Putamen (tissue), 1 donor: Measurements from ENCODE around the gene AHCYL1.
"Not testable (repeated sequence)": the region's sequence is repeated elsewhere in the genome, so short reads cannot be mapped to it uniquely, and the experiment has no call there.

Experiments
- DNase-seq: peaks from one replicate; pipeline ENCODE4 v3.0.0-alpha.2; 2016; ENCODE audit warnings: low spot score

The AHCYL1 gene

DNA sequence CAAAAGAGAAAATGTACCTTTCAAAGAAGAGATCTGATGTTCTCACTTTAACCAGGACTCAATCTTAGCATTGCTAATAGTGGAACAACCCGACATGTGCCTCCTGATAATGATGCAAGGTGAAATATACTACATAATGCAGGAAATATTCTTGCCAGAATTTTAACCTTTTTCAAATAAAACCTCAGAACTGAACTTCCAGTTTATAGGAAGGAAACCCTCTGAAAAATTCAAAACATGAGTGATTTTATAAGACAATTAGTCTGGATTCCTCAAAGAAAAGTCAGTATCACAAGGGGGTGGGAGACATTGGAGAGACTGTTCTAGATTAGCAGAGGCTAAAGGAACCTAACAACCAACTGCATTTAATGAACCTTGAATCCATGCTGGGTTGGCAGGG is 18.1 kb downstream of the AHCYL1 start:
- no peak for DNase-seq

DNA sequence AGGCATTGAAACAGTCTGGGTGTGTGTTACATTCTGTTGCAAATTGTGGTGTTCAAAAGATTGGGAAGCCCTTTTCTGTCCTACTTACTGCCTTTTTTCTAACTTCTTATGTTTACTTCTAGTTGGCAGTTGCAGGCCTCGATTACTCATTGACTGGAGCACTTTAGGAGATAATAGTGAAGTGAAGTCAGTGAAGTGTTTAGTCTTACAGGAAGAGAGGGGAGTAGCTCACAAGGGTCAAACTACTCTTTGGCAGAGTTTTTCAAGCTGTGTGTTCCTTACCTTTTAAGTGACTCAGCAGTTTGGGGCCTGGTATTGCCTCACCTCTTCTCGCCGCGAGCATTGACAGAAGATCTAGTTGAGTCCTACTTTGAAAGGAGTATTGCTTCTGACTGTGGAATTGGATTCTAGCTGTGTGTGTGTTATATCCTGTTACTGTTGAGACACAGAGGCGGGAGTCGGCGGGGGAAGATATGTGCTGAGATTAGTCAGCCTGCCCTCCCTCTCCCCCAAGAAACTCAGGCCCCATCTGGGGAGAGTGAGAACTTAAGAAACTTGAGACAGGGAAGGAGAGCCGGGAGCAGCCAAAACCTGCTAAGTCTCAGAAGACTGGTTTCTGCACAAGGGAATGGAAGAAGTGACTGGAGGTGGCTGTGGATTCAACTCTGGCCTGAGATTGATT is 19.3 kb downstream of the AHCYL1 start:
- DNase-seq: no peak

DNA sequence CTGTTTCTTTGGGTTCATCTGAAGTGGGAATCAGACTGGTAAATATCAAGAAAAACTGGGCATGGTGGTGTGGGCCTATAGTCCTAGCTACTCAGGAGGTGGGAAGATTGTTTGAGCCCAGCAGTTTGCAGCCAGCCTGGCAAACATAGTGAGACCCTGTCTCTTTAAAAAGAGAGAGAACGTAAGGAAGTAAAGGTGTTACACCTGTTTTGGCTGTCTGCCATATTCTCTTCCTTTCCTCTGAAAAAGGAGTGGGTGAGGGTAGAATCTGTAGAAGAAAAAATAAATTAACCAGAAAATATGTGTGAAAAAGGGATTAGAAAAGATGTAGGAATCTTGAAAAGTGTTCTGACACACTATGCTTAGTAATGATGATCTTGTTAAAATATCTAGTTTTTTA is 20.0 kb downstream of the AHCYL1 start:
- DNase-seq: no peak

DNA sequence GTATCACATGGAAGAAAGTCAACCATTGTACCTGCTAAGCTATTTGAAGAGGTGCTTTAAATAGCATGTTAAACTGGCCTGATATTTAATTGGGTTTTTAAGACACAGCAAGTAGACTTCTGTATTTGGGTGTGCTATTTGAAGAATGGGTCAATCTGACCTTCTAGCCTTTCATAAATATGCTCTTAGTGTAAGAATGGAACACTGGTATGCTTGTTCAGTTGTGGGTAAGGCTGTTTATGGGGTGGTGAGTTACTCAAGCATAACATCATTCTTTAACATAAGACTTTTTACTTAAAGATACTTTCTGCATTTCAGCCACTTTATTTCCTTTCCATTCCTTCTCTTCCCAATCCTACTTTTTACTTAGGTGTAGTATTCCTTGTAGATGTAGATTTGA is 21.4 kb downstream of the AHCYL1 start:
- no peak for DNase-seq

DNA sequence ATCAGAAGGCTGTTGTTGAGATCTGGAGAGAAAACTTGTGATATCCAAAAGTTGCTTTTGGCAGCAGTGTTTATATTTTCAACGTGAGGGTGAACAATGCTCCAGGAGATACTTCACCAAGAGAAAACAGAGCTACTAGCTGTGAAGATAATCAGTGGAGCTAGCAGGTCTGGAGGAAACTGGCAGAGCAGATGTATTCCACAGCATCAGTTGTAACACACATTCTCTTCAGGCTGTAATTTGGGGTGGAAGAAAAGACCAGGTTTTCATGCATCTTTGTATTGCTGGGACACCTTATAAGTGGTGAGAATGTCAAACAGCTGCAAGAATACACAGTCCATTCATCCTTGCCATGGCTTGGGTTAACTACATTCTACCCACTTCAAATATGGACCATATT is 22.0 kb downstream of the AHCYL1 start:
- DNase-seq: no peak

DNA sequence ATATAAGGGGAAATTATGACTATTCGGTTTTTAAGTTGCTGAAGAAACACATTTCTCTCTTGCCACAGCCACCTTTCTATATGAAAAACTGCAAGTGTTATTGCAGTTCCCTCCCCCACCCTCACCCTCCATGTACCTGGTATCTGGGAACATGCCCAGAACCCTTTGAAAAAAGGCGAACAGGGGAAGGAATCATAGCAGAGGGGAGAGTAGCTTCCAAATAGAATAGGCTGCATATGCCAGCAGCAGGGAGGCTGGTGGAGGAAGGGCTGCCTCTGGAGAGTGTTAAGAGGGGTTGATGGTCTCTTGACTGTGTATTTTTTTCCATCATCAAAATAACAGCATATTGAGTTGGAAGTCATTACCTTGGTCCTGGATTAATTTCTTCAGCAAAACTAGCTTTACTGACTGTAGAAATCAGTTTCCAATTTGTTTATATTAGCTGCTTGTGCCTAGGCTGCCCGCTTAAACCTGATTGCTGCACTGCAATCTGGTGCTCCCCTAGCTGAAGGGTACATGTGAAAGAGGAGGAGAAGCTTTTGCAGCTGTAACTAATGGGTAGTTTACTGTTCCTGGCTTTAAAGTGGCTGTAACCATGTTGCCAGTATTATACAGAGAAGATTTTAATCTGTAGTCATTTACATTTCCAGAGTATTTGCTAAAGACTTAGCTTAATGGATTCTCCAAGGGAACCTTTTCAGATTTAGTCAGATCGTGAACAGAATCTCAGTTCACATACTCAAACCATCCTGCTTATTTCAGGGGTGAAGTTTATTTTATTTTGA is 22.7 kb downstream of the AHCYL1 start:
- no peak for DNase-seq

DNA sequence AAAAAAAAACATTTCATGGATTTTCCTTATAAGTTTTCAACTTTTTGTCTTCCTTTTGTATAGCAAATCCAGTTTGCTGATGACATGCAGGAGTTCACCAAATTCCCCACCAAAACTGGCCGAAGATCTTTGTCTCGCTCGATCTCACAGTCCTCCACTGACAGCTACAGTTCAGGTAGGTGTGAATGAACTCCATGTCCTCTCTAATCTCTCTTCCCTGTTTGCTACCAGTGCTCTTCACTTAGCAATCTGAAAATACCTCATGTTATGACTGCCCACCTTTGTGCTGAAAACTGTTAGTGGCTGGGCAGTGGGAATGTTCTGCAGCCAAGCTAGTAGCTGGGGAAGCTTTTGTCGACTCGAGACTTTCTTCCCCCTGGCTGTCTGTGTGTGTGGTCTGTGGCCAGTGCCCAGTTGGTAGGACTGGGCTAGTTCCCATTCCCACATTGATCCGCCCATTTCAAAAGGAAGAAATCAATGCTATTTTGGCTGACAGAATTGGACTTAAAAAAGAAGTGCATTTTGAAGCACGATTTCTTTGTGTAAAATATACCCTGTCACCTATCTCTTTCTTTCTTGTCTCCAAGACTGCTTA is 24.5 kb downstream of the AHCYL1 start:
- DNase-seq: no peak

DNA sequence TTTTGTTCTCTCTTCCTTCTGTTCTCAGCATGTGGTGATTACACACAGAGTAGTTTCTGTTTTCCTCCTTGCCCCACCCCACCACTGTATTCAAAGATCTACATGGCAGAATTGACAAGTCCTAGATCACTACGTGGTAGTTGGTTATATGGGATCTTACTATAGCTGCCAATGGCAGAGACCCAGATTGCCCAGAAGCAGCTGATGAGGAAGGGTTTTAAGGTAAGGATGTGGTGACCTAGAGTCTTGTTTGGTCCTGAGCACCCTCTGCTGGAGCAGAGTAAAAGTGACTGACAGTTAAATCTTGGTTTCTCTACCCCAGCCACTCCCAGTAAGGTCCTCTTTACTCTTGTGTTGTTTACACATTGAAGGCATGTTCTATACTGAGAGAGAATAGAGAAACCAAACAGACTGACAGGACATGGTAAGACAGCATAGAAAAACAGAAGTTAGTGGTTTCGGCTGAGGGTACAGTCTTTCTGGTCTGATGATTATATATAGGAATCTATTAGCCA is 27.0 kb downstream of the AHCYL1 start:
- DNase-seq: no peak

DNA sequence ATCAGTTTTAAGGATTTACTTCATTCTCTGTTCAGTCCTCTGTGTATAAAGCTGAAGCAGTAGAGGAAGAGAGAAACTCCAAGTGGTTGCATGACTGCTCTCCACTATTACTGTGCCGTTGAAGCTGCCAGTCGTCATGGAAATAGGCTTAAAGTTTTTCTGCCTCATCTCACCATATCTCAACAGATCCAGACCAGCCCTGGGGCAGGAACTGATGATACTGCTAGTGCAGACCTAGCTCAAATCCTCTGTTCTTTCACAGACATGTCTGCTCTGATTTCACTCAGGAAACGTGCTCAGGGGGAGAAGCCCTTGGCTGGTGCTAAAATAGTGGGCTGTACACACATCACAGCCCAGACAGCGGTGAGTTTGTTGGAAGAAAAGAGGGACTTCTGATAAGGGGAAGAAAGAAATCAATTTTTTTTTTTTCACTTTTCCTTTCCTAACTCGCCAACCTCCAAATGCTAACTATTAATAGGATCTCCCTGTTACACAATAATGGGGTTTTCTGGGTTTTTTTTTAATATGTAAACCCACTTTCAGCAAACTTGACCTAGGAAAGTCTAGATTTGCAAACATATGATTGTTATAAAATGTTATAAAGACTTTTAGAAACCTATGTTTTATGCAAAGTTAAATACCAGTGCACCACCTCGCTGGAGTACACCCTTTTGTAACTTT is 27.7 kb downstream of the AHCYL1 start:
- DNase-seq: no peak

DNA sequence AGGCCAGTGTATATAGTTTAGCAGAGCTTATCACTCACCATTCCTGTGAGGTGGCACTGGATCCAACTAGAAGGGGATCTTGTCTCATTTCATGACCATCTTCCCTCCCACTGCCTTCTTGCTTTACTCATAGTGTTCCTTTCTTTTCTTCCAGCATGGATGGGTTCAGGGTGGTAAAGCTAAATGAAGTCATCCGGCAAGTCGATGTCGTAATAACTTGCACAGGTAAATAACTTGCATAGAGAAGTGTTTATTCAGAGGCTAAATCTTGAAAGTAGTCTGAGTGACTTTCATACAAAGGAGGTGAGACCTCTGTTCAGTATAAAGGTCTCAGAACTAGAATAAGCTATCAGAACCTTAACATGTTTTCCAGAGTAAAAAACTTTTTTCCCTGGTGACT is 33.2 kb downstream of the AHCYL1 start:
- no peak for DNase-seq

DNA sequence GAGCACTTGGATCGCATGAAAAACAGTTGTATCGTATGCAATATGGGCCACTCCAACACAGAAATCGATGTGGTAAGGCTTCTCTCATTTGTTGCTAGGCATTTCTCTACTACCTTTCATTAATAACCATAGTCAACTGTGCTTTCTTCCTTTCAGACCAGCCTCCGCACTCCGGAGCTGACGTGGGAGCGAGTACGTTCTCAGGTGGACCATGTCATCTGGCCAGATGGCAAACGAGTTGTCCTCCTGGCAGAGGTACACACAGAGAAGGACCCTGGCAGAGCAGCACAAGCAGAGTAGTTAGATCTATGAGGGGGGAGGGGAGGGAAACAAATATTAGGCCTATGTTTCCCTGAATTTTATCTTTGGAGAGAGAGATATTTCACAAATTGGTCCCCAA is 33.8 kb downstream of the AHCYL1 start:
- DNase-seq: no peak

DNA sequence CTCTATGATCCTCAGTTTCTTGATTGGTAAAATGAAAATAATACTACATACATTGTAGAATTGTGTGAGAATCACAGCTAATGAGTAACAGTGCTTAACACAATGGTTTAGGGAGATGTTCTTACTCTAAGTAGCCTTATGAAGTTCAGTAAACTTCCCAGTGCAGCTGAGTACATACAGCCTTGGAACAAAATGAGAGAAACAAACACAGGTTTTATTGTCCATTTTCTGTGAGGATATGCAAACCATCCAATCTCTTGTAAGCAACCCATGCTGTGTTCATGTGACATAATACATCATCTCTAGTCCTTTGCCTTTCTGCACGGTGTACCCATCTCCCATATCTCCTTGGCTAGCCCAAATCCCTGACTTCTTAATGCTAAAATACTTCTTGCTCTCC is 35.2 kb downstream of the AHCYL1 start:
- DNase-seq: no peak

DNA sequence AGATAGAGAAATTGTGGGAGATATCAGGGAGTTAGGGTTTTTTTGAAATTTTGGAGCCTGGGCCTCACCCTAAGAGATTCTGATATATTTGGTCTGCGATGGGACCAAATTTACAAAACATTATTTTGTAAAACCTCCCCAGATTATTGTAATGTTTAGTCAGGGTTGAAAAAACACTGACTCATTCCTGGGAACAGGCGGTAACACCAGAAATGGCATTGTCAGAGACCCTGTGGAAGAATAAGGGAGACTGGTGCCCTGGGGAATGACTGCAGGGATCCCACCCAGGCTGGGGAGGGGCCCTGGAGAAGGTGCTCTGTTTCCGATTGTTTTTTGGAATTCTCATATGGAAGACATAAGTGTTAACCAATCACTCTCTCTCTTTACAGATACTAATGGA is 36.7 kb downstream of the AHCYL1 start:
- no peak for DNase-seq

DNA sequence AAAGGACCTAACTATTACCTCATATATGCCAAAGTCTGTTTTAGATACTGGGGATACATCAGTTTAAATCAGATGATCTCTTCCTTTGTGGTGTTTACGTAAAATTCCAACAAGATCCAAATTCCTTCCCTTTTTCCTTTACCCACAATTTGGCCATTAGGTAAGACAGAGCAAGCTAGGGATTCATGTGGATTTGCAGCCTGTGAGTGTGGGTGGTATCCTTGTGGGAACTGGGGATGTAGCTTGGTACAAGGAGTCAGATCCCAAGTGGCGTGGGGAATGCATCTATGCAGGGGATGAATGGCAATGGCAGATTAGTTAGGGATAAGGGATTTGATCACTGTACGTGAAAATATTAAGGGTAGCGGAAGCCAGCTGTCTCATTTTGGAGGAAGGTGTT is 40.0 kb downstream of the AHCYL1 start:
- no peak for DNase-seq

DNA sequence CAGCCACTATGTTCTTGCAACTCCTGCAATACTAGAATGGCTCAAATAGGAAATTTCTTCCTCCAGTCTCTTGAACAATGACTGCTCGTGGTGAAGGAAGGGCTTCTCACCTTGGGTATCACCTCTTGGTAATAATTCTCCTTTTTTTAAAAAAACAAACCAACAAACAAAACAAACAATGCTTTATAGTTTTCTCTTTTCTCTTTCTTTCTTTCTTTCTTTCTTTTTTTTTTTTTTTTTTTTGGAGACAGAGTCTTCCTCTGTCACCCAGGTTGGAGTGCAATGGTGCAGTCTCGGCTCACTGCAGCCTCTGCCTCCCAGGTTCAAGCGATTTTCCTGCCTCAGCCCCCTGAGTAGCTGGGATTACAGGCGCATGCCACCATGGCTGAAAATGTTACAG is 46.1 kb downstream of the AHCYL1 start:
- not testable (repeated sequence) for DNase-seq

DNA sequence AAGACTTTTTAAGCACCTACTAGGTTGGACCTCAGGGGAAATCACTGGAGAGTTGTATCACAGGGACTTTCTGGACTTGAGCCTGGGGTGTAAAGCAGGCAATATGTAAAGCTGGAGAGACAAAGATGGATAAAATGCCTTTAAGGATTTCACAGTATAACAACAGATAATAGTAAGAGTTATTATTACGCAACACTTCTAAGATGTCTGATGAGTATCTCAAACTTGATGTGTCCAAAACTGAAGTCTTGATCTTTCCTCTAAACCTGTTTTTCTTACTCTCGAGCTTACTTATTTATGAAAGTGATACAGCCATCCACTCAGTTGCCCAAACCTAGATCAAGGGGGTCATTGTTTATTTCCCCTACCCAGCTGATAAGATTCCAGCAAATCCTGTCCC is 47.8 kb downstream of the AHCYL1 start:
- DNase-seq: no peak

DNA sequence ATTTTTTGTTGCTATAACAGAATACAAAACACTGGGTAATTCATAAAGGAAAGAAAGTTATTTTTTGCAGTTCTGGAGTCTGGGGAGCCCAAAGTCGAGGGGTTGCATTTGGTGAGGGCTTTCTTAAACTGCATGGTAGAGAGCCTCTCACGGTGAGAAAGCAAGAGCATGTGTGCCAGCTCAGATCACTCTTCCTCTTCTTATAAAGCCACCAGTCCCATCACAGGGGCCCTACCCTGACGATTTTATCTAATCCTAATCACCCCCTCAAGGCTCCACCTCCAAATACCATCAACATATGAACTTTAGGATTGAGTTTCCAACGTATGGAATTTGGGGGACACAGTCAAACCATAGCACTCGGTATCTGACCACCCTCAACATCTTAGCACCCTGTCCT is 48.9 kb downstream of the AHCYL1 start:
- no peak for DNase-seq

DNA sequence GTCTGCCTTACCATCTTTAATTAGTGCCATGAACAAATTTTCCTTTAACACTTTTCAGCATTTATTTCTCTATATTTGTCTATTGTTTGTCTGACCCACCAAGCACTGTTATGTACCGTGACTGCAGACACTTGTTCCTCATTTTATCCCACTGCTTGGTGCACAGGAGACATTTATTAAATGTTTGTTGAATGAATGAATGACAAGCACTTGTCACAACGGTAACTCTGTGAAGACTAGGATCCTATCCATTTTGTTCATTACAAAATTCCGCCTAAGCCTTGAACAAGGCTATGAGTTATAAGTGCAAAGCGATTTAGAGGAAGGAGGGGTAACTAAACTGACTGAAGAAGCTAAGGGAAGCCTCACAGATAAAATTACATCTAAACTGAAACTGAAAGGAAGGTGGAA is 49.5 kb downstream of the AHCYL1 start:
- DNase-seq: no peak

DNA sequence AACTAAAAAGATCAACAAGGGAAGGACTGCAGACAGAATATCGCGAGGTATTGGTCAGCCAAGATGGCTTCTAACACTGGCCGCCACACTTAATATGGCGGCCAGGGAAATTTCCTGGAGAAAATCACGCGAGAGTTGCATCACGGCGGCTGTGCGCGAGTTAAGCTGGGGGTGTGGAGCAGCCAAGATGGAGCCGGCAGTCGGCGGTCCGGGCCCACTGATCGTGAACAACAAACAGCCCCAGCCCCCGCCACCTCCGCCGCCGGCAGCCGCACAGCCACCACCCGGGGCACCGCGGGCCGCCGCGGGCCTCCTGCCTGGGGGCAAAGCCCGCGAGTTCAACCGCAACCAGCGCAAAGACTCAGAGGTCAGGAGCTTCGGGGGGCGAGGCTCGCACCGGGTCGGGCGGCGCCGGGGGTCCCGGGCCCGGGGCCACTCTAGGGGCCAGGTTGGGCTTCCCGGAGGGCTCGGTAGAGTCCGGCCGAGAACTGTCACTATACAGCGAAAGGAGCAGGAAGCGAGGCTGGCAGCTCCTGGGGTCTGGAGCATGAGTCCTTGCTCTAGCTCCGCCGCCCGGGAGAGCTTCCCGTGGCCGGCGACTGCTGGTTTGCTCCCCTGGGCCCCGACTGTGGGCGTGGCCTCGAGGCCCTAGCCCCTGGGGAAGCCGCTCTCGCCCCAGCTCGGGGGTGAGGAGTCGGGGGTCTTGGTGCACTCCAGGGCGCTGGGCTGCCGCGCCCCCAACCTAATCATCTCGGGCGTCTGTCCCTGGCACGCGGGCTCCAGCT is 50.1 kb downstream of the AHCYL1 start, which contains the start of gene STRIP1:
STRIP1 (plus strand) TSS at position 174 of the 785 bp plus-strand sequence; CDS start at position 188, 14 bp downstream.
- DNase-seq: peak; percentile 94

DNA sequence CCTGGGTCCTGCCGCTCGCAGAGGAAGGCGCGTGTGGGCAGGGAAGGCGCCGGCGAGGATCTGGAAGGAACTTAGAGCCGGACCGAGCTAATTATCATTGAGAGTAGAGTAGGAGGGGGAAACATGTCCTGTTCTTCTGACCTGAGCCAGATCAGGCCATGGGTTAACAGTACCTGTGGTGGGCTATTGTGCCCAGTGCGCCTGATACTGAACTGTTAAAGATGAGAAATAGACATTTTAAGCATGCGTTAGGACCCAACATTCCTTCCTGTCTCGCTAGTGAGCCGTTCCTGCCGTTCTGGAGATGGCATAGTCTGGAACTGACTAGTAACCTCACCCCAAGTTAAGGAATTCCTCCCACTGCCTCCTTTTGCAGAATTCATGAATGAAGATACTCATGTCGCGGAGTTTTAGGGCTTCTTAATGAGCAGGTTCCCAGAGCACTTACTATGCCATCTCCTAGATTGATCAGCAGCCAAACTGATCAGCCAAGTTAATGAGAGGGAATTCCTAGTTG is 50.7 kb downstream of the AHCYL1 start:
- DNase-seq: peak; percentile 63

DNA sequence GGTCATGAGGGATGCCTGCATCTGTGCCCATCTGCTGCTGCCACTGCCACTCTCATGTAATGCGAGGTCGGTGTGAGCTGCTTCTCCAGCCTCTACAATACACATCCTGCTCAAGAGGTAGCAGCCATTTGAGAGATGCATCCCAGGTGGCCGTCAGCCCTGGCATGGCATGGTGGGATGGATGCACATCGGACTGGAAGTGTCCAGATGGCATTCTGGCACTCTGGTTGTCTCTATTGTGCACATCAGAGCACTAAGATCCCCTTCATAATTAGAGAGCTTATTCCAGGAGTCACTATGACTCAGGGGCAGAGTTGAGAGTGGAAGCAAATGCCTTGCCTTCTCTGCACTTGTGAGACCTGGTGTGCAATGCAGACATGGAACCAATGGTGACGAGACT is 53.7 kb downstream of the AHCYL1 start:
- DNase-seq: no peak
